ENCODE results near the gene TNS2.
A peak's percentile ranks its signal among the peaks of the same experiment; 100 is the strongest.

TNS2 gene

GRCh38 chr12:53010955-53011354 is 38.9 kb upstream of the TNS2 start:
- H3K4me2 ChIP-seq (ENCODE audit: insufficient read depth, low read length) = peak overlapping the region; percentile 88; the same call in 1 of the 2 replicates
- peaks cover 44% of the 10 kb centered on the region for H3K4me1 ChIP-seq (ENCODE audit: insufficient read depth, low read length)
- no peaks in the 10 kb centered on the region for H3K27me3 ChIP-seq (ENCODE audit: insufficient read depth, low read length, poor library complexity)
- no peak overlapping the region for H3K9ac ChIP-seq (ENCODE audit: low read depth, low read length)
- H3K9me3 ChIP-seq (ENCODE audit: insufficient read depth, low read length, severe bottlenecking) = no peaks in the 10 kb centered on the region
- DNase-seq (no peak), ATAC-seq (ENCODE audit: insufficient read depth, low read depth) (no peak)
- H3K27ac ChIP-seq (ENCODE audit: low read length) = no peak overlapping the region
- H3K79me2 ChIP-seq (ENCODE audit: insufficient read depth, low read length) = peaks cover 97% of the 10 kb centered on the region
- peaks cover 93% of the 10 kb centered on the region for H4K20me1 ChIP-seq (ENCODE audit: insufficient read depth, low read length)
- no peak overlapping the region for H3K4me3 ChIP-seq (ENCODE audit: low read depth in 1 of 2, low read length in 2 of 2)
- peaks cover 57% of the 10 kb centered on the region for H3K36me3 ChIP-seq (ENCODE audit: insufficient read depth, low read length)
- TF ChIP-seq CTCF (IDR thresholded peaks at IDR 0.05; ENCODE audit: borderline replicate concordance, extremely low read depth, low read length, poor library complexity, severe bottlenecking) (no peak), EZH2 (IDR thresholded peaks at IDR 0.05; ENCODE audit: borderline replicate concordance, low read depth, low read length, severe bottlenecking) (no peak)
- H2AFZ ChIP-seq (ENCODE audit: low read depth, low read length) = no peak overlapping the region

GRCh38 chr12:53011889-53012288 is 38.0 kb upstream of the TNS2 start:
- DNase-seq (no peak), ATAC-seq (ENCODE audit: insufficient read depth, low read depth) (no peak)
- TF ChIP-seq CTCF (IDR thresholded peaks at IDR 0.05; ENCODE audit: borderline replicate concordance, extremely low read depth, low read length, poor library complexity, severe bottlenecking) = no peak
- no peak for TF ChIP-seq EZH2 (IDR thresholded peaks at IDR 0.05; ENCODE audit: borderline replicate concordance, low read depth, low read length, severe bottlenecking)
- H4K20me1 ChIP-seq (ENCODE audit: insufficient read depth, low read length) = peaks cover 97% of the 10 kb centered on the region
- H3K79me2 ChIP-seq (ENCODE audit: insufficient read depth, low read length) = peaks cover 100% of the 10 kb centered on the region
- H3K4me1 ChIP-seq (ENCODE audit: insufficient read depth, low read length) = peaks cover 44% of the 10 kb centered on the region
- peaks cover 66% of the 10 kb centered on the region for H3K36me3 ChIP-seq (ENCODE audit: insufficient read depth, low read length)
- peak overlapping the region; percentile 12; the same call in 1 of the 2 replicates for H3K4me2 ChIP-seq (ENCODE audit: insufficient read depth, low read length)
- H3K9me3 ChIP-seq (ENCODE audit: insufficient read depth, low read length, severe bottlenecking) = no peaks in the 10 kb centered on the region
- H3K4me3 ChIP-seq (ENCODE audit: low read depth in 1 of 2, low read length in 2 of 2) = no peak overlapping the region
- no peak overlapping the region for H3K27ac ChIP-seq (ENCODE audit: low read length)
- no peak overlapping the region for H2AFZ ChIP-seq (ENCODE audit: low read depth, low read length)
- H3K27me3 ChIP-seq (ENCODE audit: insufficient read depth, low read length, poor library complexity) = no peaks in the 10 kb centered on the region
- no peak overlapping the region for H3K9ac ChIP-seq (ENCODE audit: low read depth, low read length)

- H3K27ac ChIP-seq (ENCODE audit: low read length) = no peak overlapping the region
- H3K36me3 ChIP-seq (ENCODE audit: insufficient read depth, low read length) = peaks cover 71% of the 10 kb centered on the region
- H3K4me3 ChIP-seq (ENCODE audit: low read depth in 1 of 2, low read length in 2 of 2) = no peak overlapping the region
- H3K4me1 ChIP-seq (ENCODE audit: insufficient read depth, low read length) = peaks cover 34% of the 10 kb centered on the region
- TF ChIP-seq EZH2 (IDR thresholded peaks at IDR 0.05; ENCODE audit: borderline replicate concordance, low read depth, low read length, severe bottlenecking) (no peak), CTCF (IDR thresholded peaks at IDR 0.05; ENCODE audit: borderline replicate concordance, extremely low read depth, low read length, poor library complexity, severe bottlenecking) (no peak)
- no peak overlapping the region for H3K4me2 ChIP-seq (ENCODE audit: insufficient read depth, low read length)
- H3K79me2 ChIP-seq (ENCODE audit: insufficient read depth, low read length) = peaks cover 97% of the 10 kb centered on the region
- no peak overlapping the region for H2AFZ ChIP-seq (ENCODE audit: low read depth, low read length)
- no peaks in the 10 kb centered on the region for H3K27me3 ChIP-seq (ENCODE audit: insufficient read depth, low read length, poor library complexity)
- ATAC-seq (ENCODE audit: insufficient read depth, low read depth) (no peak), DNase-seq (no peak)
- H3K9ac ChIP-seq (ENCODE audit: low read depth, low read length) = no peak overlapping the region
- peaks cover 97% of the 10 kb centered on the region for H4K20me1 ChIP-seq (ENCODE audit: insufficient read depth, low read length)
- H3K9me3 ChIP-seq (ENCODE audit: insufficient read depth, low read length, severe bottlenecking) = no peaks in the 10 kb centered on the region
Observed at GRCh38 chr12:53012928-53013327, 36.9 kb upstream of the TNS2 start.

GRCh38 chr12:53014709-53015108 is 35.2 kb upstream of the TNS2 start:
- Histone ChIP-seq H3K36me3 (ENCODE audit: insufficient read depth, low read length) (peaks cover 70% of the 10 kb centered on the region), H3K79me2 (ENCODE audit: insufficient read depth, low read length) (peaks cover 90% of the 10 kb centered on the region), H2AFZ (ENCODE audit: low read depth, low read length) (no peak overlapping the region), H3K9me3 (ENCODE audit: insufficient read depth, low read length, severe bottlenecking) (no peaks in the 10 kb centered on the region), H3K4me1 (ENCODE audit: insufficient read depth, low read length) (peaks cover 17% of the 10 kb centered on the region; the same call in 1 of the 2 replicates), H3K4me3 (ENCODE audit: low read depth in 1 of 2, low read length in 2 of 2) (no peak overlapping the region), H3K9ac (ENCODE audit: low read depth, low read length) (no peak overlapping the region), H4K20me1 (ENCODE audit: insufficient read depth, low read length) (peaks cover 90% of the 10 kb centered on the region), H3K27me3 (ENCODE audit: insufficient read depth, low read length, poor library complexity) (no peaks in the 10 kb centered on the region), H3K4me2 (ENCODE audit: insufficient read depth, low read length) (no peak overlapping the region), H3K27ac (ENCODE audit: low read length) (no peak overlapping the region)
- no peak for ATAC-seq (ENCODE audit: insufficient read depth, low read depth)
- TF ChIP-seq EZH2 (IDR thresholded peaks at IDR 0.05; ENCODE audit: borderline replicate concordance, low read depth, low read length, severe bottlenecking) = no peak
- TF ChIP-seq CTCF (IDR thresholded peaks at IDR 0.05; ENCODE audit: borderline replicate concordance, extremely low read depth, low read length, poor library complexity, severe bottlenecking) = no peak
- no peak for DNase-seq

Measured in DND-41 (cell line).